NCI-H82 (cell line): ENCODE data around the gene SDK2.
A peak's percentile ranks its signal among the peaks of the same experiment; 100 is the strongest.
"Not testable (repeated sequence)": the region's sequence is repeated elsewhere in the genome, so short reads cannot be mapped to it uniquely, and the experiment has no call there.

Source experiments
- DNase-seq: peaks from one replicate; lab custom pipeline; 2025; lab: John Stamatoyannopoulos, UW

The SDK2 gene

DNA sequence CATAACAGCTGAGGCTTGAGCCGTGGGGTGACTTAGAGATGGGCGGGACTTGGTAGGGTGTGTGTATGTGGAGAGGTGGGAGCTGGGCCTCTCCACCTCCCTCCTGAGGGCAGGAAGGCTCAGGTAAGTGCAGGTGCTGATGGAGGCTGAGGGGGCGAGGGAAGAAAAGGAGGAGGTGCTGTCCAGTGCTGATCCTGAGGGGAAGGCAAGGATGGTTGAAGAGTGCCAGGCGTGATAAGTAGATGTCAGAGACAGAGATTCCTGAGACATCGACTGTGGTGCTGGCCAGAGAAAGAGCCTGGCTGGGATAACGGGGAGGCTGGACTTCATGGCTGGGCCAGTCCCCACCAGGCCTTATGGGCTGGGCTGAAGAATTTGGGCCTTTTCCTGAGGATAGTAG, 159.1 kb downstream of the SDK2 start:
- no peak for DNase-seq

DNA sequence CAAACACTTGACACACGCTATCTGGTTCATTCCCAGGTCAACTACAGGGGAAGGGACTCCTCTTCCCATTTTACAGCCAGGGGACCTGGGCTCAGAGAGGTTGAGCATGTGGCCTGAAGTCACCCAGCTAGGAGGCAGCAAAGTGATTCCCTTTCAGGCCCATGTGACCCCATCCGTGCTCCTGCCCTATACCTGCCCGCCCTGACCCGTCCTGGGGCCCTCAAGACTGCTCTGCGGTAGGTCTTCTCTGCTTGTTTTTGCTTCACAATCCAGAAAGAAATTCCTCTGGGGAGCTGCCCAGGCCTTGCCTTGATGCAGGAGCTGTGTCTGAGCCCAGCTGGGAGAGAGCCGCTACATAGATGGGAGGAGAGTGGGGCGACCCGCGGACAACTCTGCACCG, 161.4 kb downstream of the SDK2 start:
- no peak for DNase-seq

DNA sequence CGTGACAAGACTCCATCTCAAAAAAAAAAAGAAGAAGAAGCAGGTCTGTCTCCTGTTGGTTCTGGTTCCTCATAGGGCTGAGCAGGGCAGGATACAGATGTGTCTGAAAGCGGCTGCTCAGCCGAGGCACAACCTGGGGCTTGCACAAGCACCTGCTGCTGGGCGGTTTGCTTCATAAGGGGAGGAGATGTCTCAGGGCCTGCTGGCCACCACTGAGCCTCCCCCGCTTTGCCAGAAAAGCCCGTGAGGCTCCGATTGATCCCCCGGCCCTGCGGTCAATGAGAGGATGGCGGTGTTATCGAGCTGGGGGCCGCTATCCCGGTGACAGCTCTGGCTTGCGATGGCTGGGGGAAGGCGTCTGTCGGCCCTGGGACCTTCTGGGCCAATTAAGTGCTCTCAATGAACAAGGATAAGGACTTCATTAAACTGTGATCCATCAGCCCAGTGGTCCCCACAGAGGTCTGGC, 162.0 kb downstream of the SDK2 start:
- no peak for DNase-seq

DNA sequence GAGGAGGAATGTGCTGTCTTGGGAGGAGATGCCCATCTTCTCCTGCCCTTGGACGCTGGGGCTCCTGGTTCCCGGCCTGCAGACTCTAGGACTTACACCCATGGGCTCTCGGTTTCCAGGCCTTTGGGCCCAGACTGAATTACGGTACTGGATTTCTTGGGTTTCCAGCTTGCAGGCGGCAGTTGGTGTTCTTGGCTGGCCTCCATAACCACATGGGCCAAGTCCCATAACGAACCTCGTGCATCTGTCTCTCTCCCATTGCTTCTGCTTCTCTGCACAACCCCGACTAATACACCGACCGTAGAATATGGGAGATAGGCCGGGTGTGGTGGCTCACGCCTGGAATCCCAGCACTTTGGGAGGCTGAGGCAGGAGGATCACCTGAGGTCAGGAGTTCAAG, 162.6 kb downstream of the SDK2 start:
- no peak for DNase-seq

DNA sequence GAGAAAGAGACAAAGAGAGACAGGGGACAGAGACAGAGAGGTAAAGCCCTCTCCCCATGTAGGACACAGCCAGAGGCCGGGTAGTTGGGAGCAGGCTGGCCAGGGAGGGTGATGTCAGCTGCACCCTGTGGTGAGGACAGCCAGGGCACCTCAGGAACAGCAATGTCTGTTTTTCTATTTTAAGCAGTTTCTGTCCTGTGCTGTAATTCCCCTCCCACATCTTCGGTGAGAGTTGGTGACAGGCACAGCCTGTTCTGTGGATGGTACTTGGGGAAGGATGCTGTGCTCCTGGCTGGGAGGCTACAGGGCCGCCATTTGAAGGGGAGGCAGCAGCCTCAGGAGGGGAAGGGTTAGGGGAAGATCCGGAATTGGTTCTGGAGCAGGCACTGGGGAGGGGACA, 163.5 kb downstream of the SDK2 start:
- DNase-seq: no peak

DNA sequence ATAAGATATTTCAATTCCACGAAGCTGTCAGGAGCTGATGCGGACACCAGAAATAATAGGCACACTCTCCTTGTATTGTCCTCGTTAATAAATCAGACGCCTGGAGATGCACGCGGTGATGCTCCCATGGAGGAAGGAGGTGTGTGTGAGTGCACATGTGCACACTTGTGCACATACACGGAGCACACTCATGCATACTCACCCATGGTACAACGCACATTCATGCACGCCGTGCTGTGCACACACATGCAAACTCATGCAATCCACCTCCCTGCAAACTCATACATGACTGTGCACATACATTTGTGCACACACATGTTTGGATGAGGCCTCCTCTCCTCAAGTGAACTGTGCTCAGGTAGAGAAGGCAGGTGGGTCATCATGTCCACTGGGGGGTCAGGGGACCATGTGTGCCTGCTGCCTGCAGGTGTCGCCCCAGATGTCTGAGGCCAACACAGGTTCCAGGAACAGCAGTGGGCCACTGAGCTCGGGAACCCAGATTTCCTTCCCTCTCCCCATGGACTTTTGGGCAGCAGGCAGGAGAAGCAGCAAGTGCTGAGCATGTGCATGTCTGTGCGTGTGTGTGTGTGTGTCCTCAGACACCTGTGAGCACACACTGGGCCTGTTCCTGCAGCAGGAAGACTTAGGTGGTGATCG, 165.3 kb downstream of the SDK2 start:
- peak; percentile 57 for DNase-seq

GRCh38 chr17:73478334-73478733, 165.9 kb downstream of the SDK2 start:
- peak; percentile 82 for DNase-seq

DNA sequence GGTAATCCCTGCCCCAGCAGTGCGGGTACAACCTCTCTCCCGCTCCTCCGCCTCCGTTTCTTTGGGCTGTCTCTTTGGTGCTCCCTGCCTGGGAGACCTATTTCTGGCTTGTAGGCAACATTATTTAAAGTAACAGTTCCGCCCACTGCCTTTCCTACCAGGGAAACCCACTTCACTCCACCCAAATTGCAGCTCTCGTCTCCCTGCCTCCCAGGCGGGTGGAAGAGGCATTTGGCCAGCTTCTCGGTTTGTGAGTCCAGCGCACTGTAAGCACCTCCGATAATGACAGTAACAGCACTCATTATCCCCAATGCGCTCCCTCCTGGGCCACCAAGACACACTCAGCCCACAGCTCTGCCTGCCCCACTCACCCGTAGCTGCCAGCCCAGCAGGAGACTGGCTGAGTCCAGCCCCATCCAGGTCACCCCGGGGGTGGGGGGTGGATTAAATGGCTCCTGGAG, 167.3 kb downstream of the SDK2 start:
- no peak for DNase-seq

GRCh38 chr17:73474370-73474988, 169.8 kb downstream of the SDK2 start:
- peak; percentile 59 for DNase-seq

DNA sequence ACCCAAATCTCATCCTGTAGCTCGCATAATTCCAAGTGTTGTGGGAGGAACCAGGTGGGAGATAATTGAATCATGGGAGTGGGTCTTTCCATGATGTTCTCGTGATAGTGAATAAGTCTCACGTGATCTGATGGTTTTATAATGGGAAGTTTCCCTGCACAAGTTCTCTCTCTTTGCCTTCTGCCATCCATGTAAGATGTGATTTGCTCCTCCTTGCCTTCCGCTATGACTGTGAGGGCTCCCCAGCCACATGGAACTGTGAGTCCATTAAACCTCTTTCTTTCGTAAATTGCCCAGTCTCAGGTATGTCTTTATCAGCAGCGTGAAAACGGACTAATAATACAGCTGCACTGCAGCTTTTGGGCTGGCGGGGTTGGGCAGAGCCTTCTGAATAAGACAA, 171.5 kb downstream of the SDK2 start:
- not testable (repeated sequence) for DNase-seq

DNA sequence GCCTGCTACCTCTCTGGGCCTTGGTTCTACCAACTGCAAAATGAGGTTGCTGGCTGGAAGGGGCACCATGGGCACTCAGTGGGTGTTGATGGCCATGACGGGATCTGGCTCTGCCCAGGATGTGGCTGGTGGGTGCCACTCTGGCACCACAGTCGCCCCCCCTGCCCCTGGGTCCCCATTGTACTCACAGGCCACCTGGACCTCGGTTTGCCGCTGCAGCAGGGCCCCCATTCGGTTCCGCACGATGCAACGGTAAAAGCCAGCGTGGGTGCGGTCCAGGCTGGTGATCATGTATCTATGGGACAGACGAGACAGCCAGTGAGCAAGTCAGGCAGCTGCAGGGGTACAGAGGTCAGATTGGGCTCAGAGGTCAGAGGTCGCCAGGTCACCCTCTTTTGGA, 172.3 kb downstream of the SDK2 start:
- no peak for DNase-seq

DNA sequence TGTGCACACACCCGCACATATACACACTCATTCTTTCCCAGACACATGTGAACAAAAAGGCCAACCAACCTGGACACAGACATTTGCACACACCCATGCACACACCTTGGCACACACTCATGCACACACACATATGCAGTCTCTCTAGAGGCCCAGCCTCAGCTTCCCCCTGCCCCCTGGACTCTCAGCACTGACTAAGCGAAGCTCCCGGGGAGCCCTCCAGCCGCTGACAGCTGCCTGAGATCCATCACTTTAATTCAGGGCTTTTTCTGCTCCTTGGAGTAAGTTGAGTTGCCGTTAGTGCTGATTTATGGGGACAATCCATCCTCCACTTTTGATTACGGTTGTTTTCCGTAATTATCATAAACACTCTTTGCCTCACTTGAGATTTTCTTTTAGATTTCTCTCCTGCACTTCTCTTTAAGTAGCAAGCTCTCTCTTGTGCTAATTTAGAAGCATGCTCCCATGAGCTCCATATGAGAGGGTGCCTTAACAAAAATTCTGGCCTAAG, 173.9 kb downstream of the SDK2 start:
- DNase-seq: no peak

DNA sequence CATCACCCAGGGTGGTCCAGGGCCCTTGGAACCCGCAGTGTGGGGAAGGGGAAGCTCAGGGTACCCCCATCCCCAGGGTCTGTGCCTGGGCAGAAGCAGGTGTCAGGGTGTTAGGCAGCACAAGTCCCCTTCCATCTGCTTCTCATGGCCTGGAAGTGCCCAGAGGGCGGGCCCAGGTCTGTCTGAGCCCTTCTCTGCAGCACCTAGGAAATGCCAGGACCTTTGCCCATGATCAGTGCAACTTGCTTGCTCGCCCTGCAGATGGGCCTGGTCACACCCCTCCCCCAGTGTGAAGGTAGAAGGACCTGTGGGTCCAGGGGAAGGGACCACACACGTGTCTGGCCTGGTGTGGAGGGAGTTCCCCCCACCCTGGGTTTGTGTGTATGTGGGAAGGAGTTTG, 174.9 kb downstream of the SDK2 start:
- DNase-seq: no peak

DNA sequence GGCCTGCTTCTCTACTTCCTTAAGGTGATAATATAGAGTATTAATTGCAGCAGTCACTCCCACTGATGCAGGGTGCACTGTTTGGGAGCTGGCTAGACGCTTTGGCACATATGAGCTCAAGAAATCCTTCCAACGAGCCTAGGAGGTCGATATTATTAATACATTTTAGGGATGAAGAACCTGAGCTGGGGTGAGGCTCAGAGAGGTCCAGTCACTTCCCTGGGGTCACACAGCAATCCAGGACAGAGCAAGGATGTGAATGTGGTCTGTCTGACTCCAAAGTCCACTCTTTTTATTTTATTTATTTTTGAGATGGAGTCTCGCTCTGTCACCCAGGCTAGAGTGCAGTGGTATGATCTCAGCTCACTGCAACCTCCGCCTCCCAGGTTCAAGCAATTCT, 176.0 kb downstream of the SDK2 start:
- DNase-seq: no peak

- no peak for DNase-seq
Observed at GRCh38 chr17:73467651-73468050, 176.6 kb downstream of the SDK2 start.

DNA sequence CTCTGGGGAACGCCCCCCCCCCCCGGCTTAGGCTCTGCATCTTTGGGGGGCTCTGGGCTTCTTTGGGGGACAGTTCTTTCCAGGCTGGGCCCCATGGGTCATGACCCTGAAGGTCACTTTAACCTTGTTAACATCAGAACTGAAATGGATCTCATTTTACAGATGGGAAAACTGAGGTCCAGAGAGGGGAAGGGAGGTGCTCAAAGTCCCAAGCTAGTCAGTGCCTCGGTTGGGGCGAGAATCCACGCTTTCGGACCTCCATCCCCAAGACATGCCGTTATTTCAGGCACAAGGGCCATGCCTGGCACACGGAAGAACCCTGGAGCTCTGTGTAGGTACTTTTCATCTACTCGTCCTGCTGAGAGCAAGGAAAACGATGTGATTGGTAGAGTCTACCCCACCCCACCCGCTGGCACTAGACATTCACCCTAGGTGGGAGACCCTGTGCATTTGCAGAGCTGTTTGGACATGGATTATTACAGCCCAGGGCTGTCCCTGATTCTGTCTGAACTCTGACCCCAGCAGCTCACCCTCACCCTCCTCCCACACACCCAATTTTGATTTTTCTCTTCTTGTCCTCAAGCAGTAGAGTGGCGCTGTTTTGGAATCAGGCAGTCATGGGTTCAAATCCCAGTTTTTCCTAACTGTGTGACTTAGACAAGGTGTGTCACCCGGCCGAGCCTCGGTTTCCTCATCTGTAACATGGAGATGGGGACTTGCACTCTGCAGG, 177.4 kb downstream of the SDK2 start:
- DNase-seq: no peak

GRCh38 chr17:73465953-73466230, 178.4 kb downstream of the SDK2 start:
- DNase-seq: peak; percentile 20

- no peak for DNase-seq
Observed at GRCh38 chr17:73465130-73465952, 178.9 kb downstream of the SDK2 start.

DNA sequence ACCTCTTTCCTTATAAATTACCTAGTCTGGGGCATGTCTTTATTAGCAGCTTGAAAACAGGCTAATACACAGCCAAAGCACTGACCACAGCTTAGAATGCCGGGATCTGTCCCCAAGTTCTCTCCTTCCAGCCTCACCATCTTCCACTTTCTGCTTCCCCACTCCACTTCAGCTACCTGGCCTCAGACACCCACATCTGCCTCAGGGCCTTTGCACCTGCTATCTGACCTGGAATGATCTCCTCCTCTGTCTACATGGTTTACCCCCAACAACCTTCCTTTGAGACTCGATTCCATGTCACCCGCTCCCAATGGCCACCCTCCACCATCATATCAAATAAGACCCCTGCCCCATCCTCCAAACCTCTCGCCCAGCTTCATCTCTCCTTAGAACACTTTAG, 179.8 kb downstream of the SDK2 start:
- DNase-seq: no peak

- no peak for DNase-seq
Observed at GRCh38 chr17:73463821-73464220, 180.4 kb downstream of the SDK2 start.

DNA sequence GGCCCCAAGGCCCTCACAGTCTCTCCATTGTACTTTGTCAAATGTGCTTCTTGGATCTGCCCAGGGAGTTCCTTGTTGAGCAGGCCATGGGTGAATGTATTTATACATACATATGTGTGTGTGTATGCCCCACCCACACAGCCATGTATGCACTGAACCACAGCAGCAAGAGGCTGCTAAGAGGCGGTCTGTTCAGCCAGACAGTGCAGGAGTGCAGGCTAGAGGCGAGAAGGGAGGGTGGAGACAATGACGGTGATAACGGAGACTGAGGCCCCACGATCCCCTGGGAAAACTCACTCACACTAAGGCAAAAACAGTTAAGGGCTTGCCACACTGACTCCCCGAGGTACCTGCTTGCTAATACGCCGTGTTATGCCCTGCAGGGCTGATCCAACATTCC, 181.4 kb downstream of the SDK2 start:
- DNase-seq: no peak

GRCh38 chr17:73459980-73460379, 184.3 kb downstream of the SDK2 start:
- DNase-seq: no peak
